ENCODE data around the gene ZNF276. TPM values are rescaled to one million over a fixed set of nuclear protein-coding genes. Genes with fewer than 3 reads are reported as not detected.
"Not testable (repeated sequence)": the region's sequence is repeated elsewhere in the genome, so short reads cannot be mapped to it uniquely, and the experiment has no call there.

The ZNF276 gene
- total RNA-seq, 1 donor from 2014 or later = 33.8 TPM

GRCh38 chr16:89695875-89696669, 25.3 kb upstream of the ZNF276 start:
- no peak for DNase-seq (ENCODE audit: extremely low read depth, low read depth, low spot score)

- DNase-seq (ENCODE audit: extremely low read depth, low read depth, low spot score) = no peak
Observed at GRCh38 chr16:89696670-89697128, 24.6 kb upstream of the ZNF276 start.

GRCh38 chr16:89697161-89697615, 24.1 kb upstream of the ZNF276 start:
- DNase-seq (ENCODE audit: extremely low read depth, low read depth, low spot score) = no peak

GRCh38 chr16:89697616-89698331, 23.6 kb upstream of the ZNF276 start:
- DNase-seq (ENCODE audit: extremely low read depth, low read depth, low spot score) = no peak

GRCh38 chr16:89698717-89699116, 22.6 kb upstream of the ZNF276 start:
- not testable (repeated sequence) for DNase-seq (ENCODE audit: extremely low read depth, low read depth, low spot score)

- DNase-seq (ENCODE audit: extremely low read depth, low read depth, low spot score) = not testable (repeated sequence)
Observed at GRCh38 chr16:89699629-89700099, 21.7 kb upstream of the ZNF276 start.

- peak; percentile 68 for DNase-seq (ENCODE audit: extremely low read depth, low read depth, low spot score)
Observed at GRCh38 chr16:89700100-89700648, 21.2 kb upstream of the ZNF276 start.

- no peak for DNase-seq (ENCODE audit: extremely low read depth, low read depth, low spot score)
Observed at GRCh38 chr16:89700649-89701424, 20.5 kb upstream of the ZNF276 start.

GRCh38 chr16:89701425-89702406, 19.6 kb upstream of the ZNF276 start, which contains the start of gene SPATA2L:
TSS of gene SPATA2L (minus strand) at chr16:89701705. CDS start at chr16:89701232, 473 bp downstream.
- no peak for DNase-seq (ENCODE audit: extremely low read depth, low read depth, low spot score)

GRCh38 chr16:89704281-89704680, 17.1 kb upstream of the ZNF276 start:
- no peak for DNase-seq (ENCODE audit: extremely low read depth, low read depth, low spot score)

GRCh38 chr16:89705006-89705405, 16.3 kb upstream of the ZNF276 start:
- DNase-seq (ENCODE audit: extremely low read depth, low read depth, low spot score) = no peak

GRCh38 chr16:89706518-89707260, 14.6 kb upstream of the ZNF276 start:
- no peak for DNase-seq (ENCODE audit: extremely low read depth, low read depth, low spot score)

GRCh38 chr16:89707695-89708094, 13.6 kb upstream of the ZNF276 start:
- DNase-seq (ENCODE audit: extremely low read depth, low read depth, low spot score) = no peak

- DNase-seq (ENCODE audit: extremely low read depth, low read depth, low spot score) = no peak
Observed at GRCh38 chr16:89708481-89708931, 12.8 kb upstream of the ZNF276 start.

GRCh38 chr16:89709166-89709565, 12.2 kb upstream of the ZNF276 start:
- DNase-seq (ENCODE audit: extremely low read depth, low read depth, low spot score) = no peak

GRCh38 chr16:89709716-89710432, 11.5 kb upstream of the ZNF276 start:
- no peak for DNase-seq (ENCODE audit: extremely low read depth, low read depth, low spot score)

- DNase-seq (ENCODE audit: extremely low read depth, low read depth, low spot score) = no peak
Observed at GRCh38 chr16:89710709-89711564, 10.4 kb upstream of the ZNF276 start.
